HEK293T (cell line): ENCODE data around the gene AKT3.

Experiments
- BHLHE40 ChIP-seq: fragments of 450-650 bp; IDR thresholded peaks from 2 replicates; pipeline ENCODE4 v1.6.1; 2016; ENCODE audit warnings: mild to moderate bottlenecking, moderate library complexity, borderline replicate concordance
- CTBP1 ChIP-seq: fragments of 450-650 bp; IDR thresholded peaks from 2 replicates; pipeline ENCODE4 v1.6.1; 2016; ENCODE audit warnings: borderline replicate concordance
- ELF4 ChIP-seq: fragments of 450-650 bp; IDR thresholded peaks from 2 replicates; pipeline ENCODE4 v1.6.1; 2017; ENCODE audit warnings: antibody characterized with exemption
- FOXA1 ChIP-seq: fragments of 450-650 bp; IDR thresholded peaks from 2 replicates; pipeline ENCODE4 v1.6.1; 2016; ENCODE audit warnings: mild to moderate bottlenecking
- FOXK2 ChIP-seq: fragments of 450-650 bp; IDR thresholded peaks from 2 replicates; pipeline ENCODE4 v1.6.1; 2016; ENCODE audit warnings: mild to moderate bottlenecking
- FOXM1 ChIP-seq: fragments of 450-650 bp; IDR thresholded peaks from 2 replicates; pipeline ENCODE4 v1.6.1; 2017; ENCODE audit warnings: mild to moderate bottlenecking, borderline replicate concordance
- L3MBTL2 ChIP-seq: fragments of 450-650 bp; conservative IDR thresholded peaks from 2 replicates; pipeline ENCODE4 v1.6.1; 2016; ENCODE audit warnings: mild to moderate bottlenecking
- LEF1 ChIP-seq: fragments of 450-650 bp; IDR thresholded peaks from 2 replicates; pipeline ENCODE4 v1.6.1; 2017; ENCODE audit warnings: mild to moderate bottlenecking, borderline replicate concordance
- NFRKB ChIP-seq: fragments of 450-650 bp; IDR thresholded peaks from 2 replicates; pipeline ENCODE4 v1.6.1; 2016; ENCODE audit warnings: mild to moderate bottlenecking, moderate library complexity
- SP1 ChIP-seq: fragments of 450-650 bp; IDR thresholded peaks from 2 replicates; pipeline ENCODE4 v1.6.1; 2017
- SUZ12 ChIP-seq: fragments of 450-650 bp; IDR thresholded peaks from 2 replicates; pipeline ENCODE4 v1.6.1; 2016; ENCODE audit warnings: mild to moderate bottlenecking
- TARDBP ChIP-seq: fragments of 450-650 bp; IDR thresholded peaks from 2 replicates; pipeline ENCODE4 v1.6.1; 2016
- ZNF384 ChIP-seq: fragments of 450-650 bp; IDR thresholded peaks from 2 replicates; pipeline ENCODE4 v1.6.1; 2016
- TF ChIP-seq, protein P1 (sequence below): fragments of 450-650 bp; IDR thresholded peaks from 2 replicates; pipeline ENCODE4 v1.6.1; 2016

DNA sequence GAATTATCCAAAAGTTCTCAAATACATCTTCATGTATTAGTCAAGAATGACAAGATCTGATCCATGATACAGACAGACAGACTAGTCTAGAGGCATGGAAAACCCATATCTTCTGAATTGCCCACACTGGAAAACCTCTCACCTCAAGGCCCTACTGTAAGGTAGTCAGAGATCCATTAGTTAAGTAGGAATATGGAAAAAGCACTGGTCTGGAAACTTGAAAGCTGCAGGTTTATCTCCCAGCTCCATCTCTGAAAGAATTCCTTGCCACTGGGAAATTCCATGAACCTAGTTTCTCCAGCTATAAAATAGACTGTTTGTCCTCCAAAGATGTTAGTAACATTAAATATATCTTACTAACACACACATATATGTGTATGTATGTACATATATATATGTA, 169.2 kb downstream of the AKT3 start:
- TF ChIP-seq FOXM1 (no peak), TARDBP (no peak), L3MBTL2 (no peak), ZNF384 (no peak), FOXA1 (no peak), SUZ12 (no peak), FOXK2 (no peak), BHLHE40 (no peak), ELF4 (no peak), NFRKB (no peak), SP1 (no peak), LEF1 (no peak), CTBP1 (no peak)
- TF ChIP-seq, protein P1, sequence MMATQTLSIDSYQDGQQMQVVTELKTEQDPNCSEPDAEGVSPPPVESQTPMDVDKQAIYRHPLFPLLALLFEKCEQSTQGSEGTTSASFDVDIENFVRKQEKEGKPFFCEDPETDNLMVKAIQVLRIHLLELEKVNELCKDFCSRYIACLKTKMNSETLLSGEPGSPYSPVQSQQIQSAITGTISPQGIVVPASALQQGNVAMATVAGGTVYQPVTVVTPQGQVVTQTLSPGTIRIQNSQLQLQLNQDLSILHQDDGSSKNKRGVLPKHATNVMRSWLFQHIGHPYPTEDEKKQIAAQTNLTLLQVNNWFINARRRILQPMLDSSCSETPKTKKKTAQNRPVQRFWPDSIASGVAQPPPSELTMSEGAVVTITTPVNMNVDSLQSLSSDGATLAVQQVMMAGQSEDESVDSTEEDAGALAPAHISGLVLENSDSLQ = no peak
